CD4-positive, alpha-beta T cell treated with Interferon alpha-2 for 1 hour (primary cell): ENCODE measurements around the gene MAP3K5.
A peak's percentile ranks its signal among the peaks of the same experiment; 100 is the strongest.
"Not testable (repeated sequence)": the region's sequence is repeated elsewhere in the genome, so short reads cannot be mapped to it uniquely, and the experiment has no call there.

Experiments
- DNase-seq, 2 donors: peaks; one replicate each; pipeline ENCODE4 v3.0.0-alpha.2; 2020 to 2022

MAP3K5 gene

DNA sequence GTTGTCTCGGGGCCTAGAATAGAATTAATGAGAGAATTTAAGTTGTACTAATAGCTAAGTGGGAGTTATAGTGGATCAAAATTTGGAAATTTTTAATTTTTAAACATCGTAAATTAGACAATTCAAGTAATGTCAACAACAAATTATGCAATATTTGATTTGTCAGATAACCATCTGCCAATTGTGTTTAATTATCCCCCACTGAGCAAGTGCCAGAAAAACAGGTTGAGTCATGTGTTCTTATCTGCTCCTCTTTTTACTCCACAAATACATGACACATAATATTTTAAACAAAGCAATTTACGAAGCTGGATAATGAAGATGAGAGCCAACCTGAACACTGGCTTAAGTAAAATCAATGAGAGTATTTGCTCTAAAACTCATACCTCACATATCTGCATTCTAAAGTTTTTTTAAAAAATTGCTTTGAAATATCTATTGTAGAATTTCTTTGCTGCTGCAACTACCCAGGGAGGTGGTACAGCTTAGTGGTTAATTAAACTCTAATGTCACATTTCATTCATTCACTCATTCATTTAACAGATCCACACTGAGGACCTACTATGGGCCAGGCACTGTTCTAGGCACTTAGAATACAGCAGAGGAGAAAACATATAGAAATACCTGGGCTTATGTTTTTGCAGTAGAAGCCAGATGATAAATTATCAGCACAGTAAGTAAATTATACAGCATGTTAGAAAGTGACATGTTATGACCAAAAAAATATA lies 184.9 kb downstream of the MAP3K5 start:
- DNase-seq, result no peak

DNA sequence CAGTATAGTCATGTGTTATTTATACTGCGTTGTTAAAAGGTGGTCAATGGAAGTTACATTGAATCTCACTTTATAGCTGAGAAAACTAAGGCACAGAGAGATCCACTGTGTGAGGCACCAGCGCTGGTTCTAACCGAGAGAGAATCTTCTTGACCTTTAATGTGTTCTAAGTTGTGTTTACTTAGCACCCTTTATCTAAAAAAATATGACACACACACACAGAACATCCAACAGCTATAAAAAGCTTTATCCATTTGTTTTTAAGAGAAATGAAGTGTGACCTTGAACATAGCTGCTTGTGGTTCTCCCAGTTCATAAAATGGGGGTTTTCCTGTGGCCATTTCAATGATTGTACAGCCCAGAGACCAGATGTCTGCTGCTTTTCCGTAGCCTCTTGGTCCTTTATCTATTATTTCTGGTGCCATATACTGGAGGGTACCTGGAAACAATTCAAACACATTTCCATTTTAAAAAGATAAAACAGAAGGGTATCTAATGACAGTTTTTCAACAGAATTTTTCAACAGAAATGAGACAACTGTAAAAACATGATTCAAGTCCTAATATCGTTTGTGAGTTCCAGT lies 187.3 kb downstream of the MAP3K5 start:
- DNase-seq, result no peak

DNA sequence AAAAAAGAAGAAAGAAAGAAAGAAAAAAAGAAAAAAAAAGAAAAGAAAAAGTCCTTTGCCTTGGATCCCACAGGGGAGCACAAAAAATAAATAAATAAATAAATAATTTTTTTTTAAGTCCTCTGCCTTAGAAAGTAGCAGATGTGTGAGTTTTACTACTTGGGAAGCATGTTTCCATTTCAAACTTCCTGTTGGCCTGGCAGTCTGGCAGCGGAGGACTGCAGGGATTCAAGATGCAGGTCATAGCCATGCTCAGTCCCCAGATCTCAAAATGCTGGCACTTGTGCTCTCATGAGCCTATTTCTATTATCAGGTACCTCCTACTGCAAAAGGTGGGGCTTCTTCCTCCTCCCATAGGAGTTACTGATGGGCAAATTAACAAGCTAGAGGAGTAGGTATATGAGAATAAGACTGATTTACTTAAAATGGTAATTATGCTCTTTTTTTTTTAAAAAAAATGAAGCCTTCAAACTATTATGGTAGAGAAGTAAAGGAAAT lies 187.9 kb downstream of the MAP3K5 start:
- DNase-seq, result no peak

DNA sequence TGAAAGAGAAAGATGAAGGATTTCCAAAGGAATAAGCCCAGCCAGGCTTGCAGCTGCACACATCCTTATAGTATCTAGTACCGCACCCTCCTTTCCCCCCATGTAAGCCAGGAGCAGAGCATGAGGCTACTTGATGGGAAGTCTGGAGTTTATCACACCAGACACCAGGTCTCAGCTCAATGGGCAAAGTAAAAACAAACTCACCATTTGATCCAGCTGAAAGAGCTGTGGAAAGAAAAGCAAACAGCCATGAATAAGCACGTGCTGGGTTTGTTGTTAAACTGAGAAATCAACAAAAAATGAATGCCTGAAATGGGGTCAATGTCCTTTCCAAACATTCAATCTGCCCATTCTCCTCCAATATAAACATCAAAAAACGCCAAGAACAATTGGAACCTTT lies 191.5 kb downstream of the MAP3K5 start:
- DNase-seq, result no peak

DNA sequence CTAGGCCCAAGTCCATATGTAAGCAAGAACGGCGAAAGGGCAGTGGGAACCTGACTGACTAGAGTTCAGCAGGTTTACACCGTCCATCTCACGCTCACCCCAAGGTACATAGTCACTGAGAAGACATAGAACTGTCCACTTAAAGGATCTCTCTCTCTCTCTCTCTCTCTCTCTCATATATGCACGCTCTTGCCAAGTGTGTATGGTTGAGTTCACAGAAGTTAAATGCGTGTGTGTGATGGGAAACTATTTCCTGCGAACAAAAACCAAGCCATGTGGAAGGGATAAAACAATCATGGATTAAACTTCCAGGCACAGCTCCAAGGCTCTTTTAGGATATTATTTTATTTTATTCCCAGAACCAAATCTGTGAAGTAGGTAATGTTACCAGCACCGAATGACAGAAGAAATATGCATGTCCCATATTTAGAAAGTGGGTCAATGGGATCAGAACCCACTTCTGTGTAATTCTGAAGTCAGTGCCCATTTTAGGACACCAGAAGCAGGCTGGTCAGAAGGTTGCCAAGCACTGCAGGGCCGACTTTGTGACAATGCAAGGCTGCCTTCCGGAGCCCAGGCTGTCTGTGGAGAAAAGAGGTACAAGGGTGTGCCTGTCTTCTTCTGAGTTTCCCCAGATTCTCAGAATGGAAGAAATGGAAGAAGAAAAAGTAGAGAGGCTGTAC lies 192.8 kb downstream of the MAP3K5 start:
- DNase-seq, result no peak

DNA sequence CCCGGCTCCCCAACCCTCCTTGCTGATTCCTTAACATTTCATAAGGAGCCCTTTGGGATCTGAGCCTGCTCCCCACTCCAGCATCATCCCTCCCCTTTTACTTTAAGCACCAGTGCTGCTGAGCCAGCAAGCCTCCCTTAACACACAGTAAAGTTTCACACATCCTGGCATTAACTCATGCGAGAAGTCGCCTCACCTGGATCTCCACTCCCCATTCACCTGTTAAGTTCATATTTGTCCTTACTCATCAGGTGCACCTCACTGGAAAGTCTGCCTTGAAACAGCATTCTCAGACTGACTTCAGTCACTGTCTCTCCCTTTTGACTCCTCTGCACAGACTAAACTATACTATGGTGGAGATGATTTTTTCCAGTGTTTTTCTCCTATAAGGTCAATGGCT lies 194.2 kb downstream of the MAP3K5 start:
- DNase-seq, result no peak

DNA sequence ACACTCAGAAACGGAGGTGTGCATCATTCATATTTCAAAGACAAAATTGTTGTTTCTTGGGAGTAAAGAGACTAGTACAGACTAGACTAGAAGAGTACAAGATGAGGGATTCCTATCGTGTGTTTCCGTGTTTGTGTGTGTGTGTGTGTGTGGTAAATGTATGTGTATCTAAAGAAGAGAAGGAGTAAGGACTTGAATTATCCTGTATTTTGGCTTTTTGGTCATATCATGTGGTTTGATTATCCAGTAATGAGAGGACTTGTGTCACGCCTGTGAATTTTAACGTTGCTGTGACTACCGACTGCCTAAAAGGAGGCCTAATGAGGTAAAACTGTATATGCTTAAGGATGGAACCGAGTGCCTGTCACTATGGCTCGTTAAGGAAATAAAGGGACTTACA lies 197.6 kb downstream of the MAP3K5 start:
- DNase-seq, result no peak

DNA sequence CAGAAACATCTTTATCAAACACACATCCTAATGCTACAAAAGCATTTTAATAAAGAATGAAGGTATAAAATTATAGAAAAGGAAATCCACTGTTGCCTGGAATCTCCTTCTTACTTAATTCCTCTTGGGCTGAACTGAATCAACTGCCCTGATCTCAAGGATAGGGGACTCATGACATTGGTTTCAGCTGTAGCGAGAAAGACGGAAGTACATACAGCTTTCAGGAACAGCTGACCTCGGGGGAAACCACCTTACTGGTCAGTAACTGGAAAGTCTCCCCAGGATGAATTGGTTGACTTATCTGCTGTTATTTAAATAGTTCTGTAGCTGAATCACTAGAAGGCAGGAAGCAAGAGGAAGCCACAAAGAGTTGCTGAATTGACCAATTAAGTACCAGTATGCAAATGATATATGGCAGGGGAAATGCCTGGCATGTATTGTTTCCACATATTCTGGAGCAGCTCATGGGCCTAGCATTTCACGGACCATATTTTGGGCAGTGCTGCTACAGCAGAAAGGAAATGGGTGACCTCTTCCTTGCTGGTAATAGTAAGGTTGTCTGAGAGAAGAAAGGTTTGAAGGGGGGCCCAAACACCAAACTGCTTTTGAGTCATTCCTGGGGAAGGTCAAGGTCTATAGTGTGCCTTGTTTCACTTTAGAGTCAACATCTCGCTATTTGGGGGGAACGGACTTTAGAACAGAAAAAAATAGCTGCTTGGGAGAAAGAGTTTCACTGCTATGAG lies 198.4 kb downstream of the MAP3K5 start:
- peak; percentile 68 to 70 for DNase-seq

DNA sequence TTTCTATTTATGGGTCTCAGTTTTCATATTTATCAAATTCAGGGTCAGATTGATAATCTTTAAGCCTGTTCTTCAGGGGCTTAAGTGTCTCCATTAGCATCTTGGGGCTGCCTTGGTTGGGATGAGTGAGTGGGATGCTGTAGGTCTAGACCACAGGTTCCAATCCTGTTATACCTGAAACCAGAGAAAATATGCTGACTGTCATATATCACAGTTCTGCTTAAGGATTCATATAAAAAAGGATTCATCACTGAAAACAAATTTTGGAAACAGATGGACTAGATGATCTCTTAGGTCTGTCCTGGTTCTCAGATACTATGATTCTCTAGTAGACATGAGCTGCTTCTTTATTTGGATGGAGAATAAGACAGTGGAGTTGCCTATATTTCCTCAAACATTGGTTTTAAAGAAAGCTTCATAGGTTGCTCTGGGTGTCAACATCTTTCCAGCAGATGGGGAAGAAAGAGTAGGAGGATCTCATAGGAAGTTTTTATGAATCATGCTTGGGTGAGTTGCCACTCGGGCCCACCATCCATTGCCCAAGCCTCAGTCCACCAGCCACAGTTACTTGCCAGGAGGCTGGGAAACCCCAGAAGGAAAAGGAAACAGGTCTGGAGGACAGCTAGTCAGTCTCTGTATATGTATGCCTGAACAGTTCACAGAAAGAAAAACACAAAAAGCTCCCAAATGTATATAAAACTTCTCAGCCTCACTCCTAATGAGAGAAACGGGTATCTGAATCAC lies 199.2 kb downstream of the MAP3K5 start:
- DNase-seq, result peak in 1 of 2 donors; percentile 55

DNA sequence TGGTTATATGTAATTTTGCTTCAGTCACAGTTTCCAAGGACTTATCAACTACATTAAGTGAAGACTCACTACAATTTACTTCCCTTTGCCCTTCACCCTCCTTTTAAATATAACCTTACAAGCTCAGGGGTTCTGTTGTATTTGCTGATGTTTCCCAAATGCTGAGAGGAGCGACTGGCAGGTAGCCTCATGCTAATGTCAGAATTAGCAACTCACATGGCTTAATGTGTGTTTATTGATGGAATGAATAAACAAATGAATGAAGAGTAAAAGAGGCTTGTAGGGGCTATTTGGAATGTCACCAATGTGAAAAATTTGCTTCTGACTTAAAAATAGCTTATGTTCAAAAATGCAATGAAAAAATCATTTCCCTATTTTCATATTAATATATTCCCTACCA lies 200.7 kb downstream of the MAP3K5 start:
- DNase-seq, result no peak

DNA sequence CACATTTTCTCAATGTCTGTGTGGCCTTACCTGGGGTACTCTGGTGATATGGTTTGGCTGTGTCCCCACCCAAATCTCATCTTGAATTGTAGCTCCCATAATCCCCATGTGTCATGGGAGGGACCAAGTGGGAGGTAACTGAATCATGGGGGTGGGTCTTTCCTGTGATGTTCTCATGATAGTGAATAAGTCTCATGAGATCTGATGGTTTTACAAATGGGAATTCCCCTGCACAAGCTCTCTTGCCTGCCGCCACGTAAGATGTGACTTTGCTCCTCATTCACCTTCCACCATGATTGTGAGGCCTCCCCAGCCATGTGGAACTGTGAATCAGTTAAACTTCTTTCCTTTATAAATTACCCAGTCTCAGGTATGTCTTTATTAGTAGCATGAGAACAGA lies 201.4 kb downstream of the MAP3K5 start:
- not testable (repeated sequence) for DNase-seq

DNA sequence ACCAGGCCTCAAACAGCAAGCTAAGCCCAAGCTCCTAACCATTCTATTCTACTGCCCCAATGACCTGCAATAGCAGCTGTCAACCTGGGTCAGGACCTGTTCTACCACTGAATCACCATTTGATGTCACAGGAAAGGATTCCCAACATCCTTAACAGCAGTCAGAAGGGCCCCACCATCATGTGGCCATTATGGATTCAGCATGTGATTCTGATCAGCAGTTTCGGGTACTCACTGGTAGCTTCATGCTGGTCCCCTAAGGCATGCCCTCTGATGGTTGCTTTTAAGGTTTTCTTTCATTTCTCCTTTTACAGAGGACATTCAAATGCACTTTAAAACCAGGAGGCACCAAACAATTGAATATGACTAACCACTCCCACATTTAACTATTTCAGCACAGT lies 204.8 kb downstream of the MAP3K5 start:
- no peak for DNase-seq

DNA sequence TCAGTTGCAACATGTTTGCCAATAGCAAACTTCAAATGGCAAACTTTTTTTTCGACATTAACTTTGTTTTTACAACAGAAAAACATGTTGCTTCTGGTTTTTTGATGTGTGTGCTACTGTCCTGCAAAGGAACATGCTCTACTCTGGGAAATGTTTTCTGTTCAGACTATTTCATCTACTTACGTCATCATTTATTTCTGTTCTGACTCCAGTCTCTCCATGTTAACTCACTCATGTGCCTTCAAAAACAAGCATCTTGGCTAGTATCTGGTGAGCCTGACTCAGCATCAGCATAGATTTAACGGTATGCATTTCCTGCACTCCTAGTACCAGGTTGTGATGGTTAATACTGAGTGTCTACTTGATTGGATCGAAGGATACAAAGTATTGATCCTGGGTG lies 206.0 kb downstream of the MAP3K5 start:
- DNase-seq, result no peak

DNA sequence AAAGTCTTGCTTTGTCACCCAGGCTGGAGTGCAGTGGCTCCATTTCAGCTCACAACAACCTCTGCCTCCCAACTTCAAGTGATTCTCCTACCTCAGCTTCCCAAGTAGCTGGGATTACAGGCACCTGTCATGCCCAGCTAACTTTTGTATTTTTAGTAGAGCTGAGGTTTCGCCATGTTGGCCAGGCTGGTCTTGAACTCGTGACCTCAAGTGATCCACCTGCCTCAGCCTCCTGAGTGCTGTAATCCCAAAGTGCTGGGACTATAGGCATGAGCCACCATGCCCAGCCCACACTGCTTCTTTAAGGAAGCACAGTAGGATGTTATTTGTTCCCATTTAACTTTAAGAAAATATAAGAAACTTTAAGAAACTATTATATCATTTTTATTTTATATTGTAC lies 206.8 kb downstream of the MAP3K5 start:
- not testable (repeated sequence) for DNase-seq

DNA sequence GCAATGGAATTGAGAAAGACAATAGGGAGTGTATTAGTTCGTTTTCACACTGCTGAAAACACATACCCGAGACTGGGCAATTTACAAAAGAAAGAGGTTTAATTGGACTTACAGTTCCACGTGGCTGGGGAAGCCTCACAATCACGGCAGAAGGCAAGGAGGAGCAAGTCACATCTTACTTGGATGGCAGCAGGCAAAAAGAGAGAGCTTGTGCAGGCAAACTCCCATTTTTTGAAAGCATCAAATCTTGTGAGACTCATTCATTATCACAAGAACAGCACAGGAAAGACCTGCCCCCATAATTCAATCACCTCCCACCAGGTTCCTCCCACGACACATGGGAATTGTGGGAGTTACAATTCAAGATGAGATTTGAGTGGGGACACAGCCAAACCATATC lies 208.0 kb downstream of the MAP3K5 start:
- not testable (repeated sequence) for DNase-seq

DNA sequence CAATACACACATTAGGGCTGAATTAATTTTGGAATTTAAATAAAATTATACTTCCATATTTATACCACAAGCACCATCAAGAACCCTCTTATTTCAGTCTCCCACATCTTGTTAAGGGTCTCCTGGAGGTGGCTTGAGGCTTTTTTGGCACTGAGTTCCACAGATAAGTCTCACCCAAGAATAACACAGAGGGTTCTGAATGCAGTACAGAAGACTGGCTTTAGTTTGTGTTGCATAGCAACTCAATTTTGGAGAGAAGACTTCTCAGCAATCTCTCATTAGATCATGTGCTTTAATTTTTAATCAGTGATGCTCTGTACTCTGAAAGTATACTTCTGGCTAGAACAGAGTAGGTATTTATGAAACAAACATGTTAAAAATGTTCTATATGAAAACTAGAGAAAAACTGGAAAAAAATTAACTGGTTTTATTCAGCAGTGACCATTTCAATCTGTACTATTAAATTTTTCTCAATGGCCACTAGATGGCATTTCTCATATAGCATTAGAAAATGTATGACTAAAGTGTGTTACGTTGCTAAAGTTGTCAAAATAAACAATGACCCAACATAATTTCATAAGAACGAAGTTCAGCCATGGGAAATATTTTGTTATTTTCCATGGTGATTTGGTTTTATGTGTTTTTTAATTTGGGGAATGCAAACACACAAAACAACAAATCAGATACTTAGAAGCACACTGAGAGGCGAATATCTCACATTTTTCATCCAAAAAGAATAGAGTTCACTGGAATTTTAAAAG lies 209.4 kb downstream of the MAP3K5 start:
- DNase-seq, result peak in 1 of 2 donors; percentile 32

DNA sequence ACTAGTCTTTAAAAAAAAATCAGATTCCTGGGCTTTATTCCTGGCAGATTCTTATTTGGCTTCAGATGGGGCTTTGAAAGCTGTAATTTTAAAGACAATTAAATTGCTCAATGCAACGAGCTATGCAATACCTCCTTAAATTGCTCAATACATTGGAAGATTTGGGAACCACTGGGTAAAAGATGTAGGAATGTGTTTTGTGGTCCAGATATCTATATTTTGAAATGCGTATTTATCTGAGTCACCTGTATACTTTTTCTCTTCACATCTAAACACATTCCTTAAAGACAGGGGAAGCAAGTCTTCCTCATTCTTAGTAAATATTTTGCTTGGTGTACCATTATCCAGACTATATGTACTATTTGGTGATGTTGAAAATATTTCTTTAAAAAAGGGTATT lies 212.5 kb downstream of the MAP3K5 start:
- DNase-seq, result no peak

DNA sequence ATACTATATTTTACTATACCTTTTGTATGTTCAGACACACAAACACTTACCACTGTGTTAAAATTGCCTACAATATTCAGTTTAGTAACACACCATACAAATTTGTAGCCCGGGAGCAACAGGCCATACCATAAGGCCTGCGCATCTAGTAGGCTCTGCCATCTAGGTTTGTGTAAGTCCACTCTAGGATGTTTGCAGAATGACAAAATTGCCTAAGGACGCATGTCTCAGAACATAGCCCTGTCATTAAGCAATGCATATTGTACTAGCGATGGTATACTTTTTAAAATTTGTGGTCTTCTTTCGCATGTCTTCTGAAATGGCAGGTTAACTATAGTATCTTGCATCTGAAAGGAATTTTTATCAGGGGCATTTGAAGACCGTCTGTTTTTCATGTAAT lies 215.5 kb downstream of the MAP3K5 start:
- no peak for DNase-seq

DNA sequence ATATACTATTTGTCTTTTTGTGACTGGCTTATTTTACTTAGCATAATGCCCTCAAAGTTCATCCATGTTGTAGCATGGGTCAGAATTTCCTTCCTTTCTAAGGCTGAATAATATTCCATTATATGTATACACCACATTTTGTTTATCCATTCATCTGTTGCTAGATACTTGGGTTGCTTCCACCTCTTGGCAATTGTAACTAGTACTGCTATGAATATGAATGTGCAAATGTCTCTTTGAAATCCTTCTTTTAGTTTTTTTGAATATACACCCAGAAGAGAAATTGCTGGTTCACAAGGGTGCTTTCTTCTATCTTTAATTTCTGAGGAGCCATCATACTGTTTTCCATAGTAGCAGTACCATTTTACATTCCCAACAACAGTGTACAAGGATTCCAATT lies 220.8 kb downstream of the MAP3K5 start:
- DNase-seq, result no peak

DNA sequence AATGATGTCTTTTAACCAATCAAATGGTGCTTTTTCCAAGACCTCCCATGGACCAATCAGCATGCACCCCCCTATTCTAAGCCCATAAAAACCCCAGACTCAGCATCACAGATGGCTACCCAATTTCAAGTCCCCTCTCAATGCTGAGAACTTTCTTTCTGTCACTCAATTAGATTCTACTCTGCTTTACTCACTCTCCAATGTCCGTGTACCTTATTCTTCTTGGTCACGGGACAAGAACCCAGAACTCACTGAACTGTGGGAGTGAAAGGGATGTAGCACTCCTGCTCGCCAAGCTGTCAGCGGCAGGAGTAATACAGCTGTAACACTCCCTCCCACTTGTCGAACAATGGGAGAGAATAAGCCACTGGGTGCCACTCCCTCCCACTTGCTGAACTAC lies 221.2 kb downstream of the MAP3K5 start:
- DNase-seq, result no peak

DNA sequence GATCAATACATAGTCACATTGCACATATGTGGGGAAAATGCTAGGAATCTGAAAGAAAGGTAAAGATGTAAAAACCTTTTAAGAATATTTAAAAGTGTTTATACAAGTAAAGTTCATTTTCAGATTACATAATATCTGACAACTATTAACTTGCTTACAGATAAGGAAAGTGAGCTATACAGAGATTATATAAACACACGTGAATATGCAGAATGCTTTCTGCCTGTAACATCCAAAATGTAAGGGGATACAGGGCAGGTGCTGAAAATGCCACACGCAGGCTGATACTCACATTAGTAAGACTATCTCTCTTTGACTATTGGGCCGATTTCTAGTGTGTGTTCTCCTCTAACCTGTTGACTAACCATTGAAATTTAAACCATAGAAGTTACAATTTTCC lies 224.1 kb downstream of the MAP3K5 start:
- no peak for DNase-seq

DNA sequence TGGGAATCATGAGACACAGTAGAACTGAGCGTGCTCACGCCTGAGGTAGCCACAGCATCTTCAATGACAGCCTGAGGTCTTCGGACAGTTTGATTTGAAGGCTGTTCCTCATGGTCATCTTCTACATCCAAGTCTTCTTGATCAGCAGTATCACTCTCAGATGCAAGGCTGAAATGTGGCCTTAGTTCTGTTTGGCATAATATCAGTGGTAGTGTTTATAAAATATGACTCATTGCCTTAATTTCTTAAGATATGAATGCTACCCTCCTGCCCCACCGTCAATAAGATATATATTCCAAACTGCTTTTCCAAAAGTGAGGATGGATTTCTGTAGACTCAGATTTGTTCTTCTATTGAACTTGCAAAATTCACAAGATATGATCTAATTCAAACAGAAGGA lies 224.6 kb downstream of the MAP3K5 start:
- no peak for DNase-seq
